HL-60 (cell line): Measurements from ENCODE around the gene BBS12.

Experiments
- DNase-seq, 2 experiments: peaks; one replicate each; pipeline ENCODE4 v3.0.0-alpha.2; 2010 to 2020; ENCODE audit warnings: low read depth in 1 of 2, low spot score in 1 of 2
- H3K27ac ChIP-seq: fragments of 250-450 bp; sonication (Bioruptor Pico); replicated peaks from 2 replicates; pipeline ENCODE4 v1.5.1; 2020; ENCODE audit warnings: mild to moderate bottlenecking, moderate library complexity
- H3K27me3 ChIP-seq: fragments of 250-450 bp; sonication (Bioruptor Pico); 2 replicates; pipeline ENCODE4 v1.5.1; 2021; ENCODE audit warnings: mild to moderate bottlenecking, moderate library complexity; ENCODE audit not compliant: insufficient read depth, poor library complexity, severe bottlenecking
- H3K4me3 ChIP-seq: replicated peaks from 2 replicates; pipeline ENCODE4 v1.5.1; 2011; ENCODE audit warnings: mild to moderate bottlenecking, control low read depth, low read length; ENCODE audit not compliant: insufficient read depth
- CTCF ChIP-seq: IDR thresholded peaks from one replicate; pipeline ENCODE4 v1.5.1; 2011; ENCODE audit warnings: low read length, control low read depth, inconsistent platforms; ENCODE audit not compliant: insufficient read depth
- GABPA ChIP-seq: IDR thresholded peaks from 2 replicates; pipeline ENCODE4 v1.6.1; 2012; ENCODE audit warnings: low read depth
- POLR2AphosphoS5 ChIP-seq: IDR thresholded peaks from 2 replicates; pipeline ENCODE4 v1.6.1; 2012; ENCODE audit warnings: low read depth
- REST ChIP-seq: IDR thresholded peaks from 2 replicates; pipeline ENCODE4 v1.6.1; 2012; ENCODE audit warnings: low read depth; ENCODE audit not compliant: insufficient replicate concordance
- SPI1 ChIP-seq: IDR thresholded peaks from 2 replicates; pipeline ENCODE4 v1.6.1; 2012; ENCODE audit warnings: low read depth, mild to moderate bottlenecking, borderline replicate concordance

The BBS12 gene

GRCh38 chr4:122709236-122709635, 23.3 kb upstream of the BBS12 start:
- DNase-seq: no peak
- H3K27ac ChIP-seq: no peak overlapping the region
- no peak for TF ChIP-seq GABPA
- no peak for TF ChIP-seq REST
- TF ChIP-seq POLR2AphosphoS5: no peak
- no peak for TF ChIP-seq SPI1
- no peak for TF ChIP-seq CTCF

GRCh38 chr4:122710434-122711308, 21.8 kb upstream of the BBS12 start:
- H3K27me3 ChIP-seq: no peaks in the 10 kb centered on the region
- no peak for DNase-seq
- no peak overlapping the region for H3K27ac ChIP-seq
- no peak overlapping the region for H3K4me3 ChIP-seq
- TF ChIP-seq GABPA: no peak
- no peak for TF ChIP-seq CTCF
- TF ChIP-seq SPI1: no peak
- TF ChIP-seq REST: no peak
- TF ChIP-seq POLR2AphosphoS5: no peak

More at GRCh38 chr4:122709236-122709635, 23.3 kb upstream of the BBS12 start:
- Histone ChIP-seq H3K4me3 (no peak overlapping the region), H3K27me3 (no peaks in the 10 kb centered on the region)

GRCh38 chr4:122711919-122712318, 20.6 kb upstream of the BBS12 start:
- H3K27ac ChIP-seq: no peak overlapping the region
- no peaks in the 10 kb centered on the region for H3K27me3 ChIP-seq
- DNase-seq: no peak
- TF ChIP-seq POLR2AphosphoS5: no peak
- TF ChIP-seq REST: no peak
- no peak for TF ChIP-seq GABPA
- no peak for TF ChIP-seq CTCF
- no peak for TF ChIP-seq SPI1
- no peak overlapping the region for H3K4me3 ChIP-seq
